Liver (tissue), 3 donors: ENCODE measurements around the gene PCDHB15.
"Not testable (repeated sequence)": the region's sequence is repeated elsewhere in the genome, so short reads cannot be mapped to it uniquely, and the experiment has no call there.

Experiments used
- EGR1 ChIP-seq, 2 donors: IDR thresholded peaks; 2 replicates each; pipeline ENCODE4 v1.6.1; 2016 to 2018; ENCODE audit warnings: antibody characterized with exemption in 2 of 2, low read depth in 2 of 2
- FOXA1 ChIP-seq: IDR thresholded peaks from 2 replicates; pipeline ENCODE4 v1.6.1; 2016; ENCODE audit warnings: antibody characterized with exemption
- GABPA ChIP-seq, 2 donors: IDR thresholded peaks in 1 of 2; conservative IDR thresholded peaks in 1 of 2; 2 replicates each; pipeline ENCODE4 v1.6.1; 2016; ENCODE audit warnings: antibody characterized with exemption in 2 of 2, mild to moderate bottlenecking in 1 of 2, moderate library complexity in 1 of 2
- HNF4G ChIP-seq: IDR thresholded peaks from 2 replicates; pipeline ENCODE4 v1.6.1; 2016; ENCODE audit warnings: antibody characterized with exemption
- RAD21 ChIP-seq, 2 donors: IDR thresholded peaks; 2 replicates each; pipeline ENCODE4 v1.6.1; 2016; ENCODE audit warnings: antibody characterized with exemption in 2 of 2, mild to moderate bottlenecking in 2 of 2
- SP1 ChIP-seq: IDR thresholded peaks from 2 replicates; pipeline ENCODE4 v1.6.1; 2018; ENCODE audit warnings: antibody characterized with exemption, mild to moderate bottlenecking
- YY1 ChIP-seq: IDR thresholded peaks from 2 replicates; pipeline ENCODE4 v1.6.1; 2016; ENCODE audit warnings: antibody characterized with exemption, mild to moderate bottlenecking
- TF ChIP-seq, protein P1 (sequence below): fragments of 150-350 bp; IDR thresholded peaks from 2 replicates; pipeline ENCODE4 v1.5.1; 2017; ENCODE audit warnings: improper control_type of control experiment, low read depth, low read length; ENCODE audit not compliant: missing input control
- TF ChIP-seq, protein P2 (sequence below): IDR thresholded peaks from 2 replicates; pipeline ENCODE4 v1.6.1; 2016; ENCODE audit warnings: antibody characterized with exemption
- TF ChIP-seq, protein P3 (sequence below): IDR thresholded peaks from 2 replicates; pipeline ENCODE4 v1.6.1; 2016; ENCODE audit warnings: antibody characterized with exemption
- TF ChIP-seq, protein P4 (sequence below): IDR thresholded peaks from 2 replicates; pipeline ENCODE4 v1.6.1; 2016; ENCODE audit warnings: antibody characterized with exemption, mild to moderate bottlenecking
- donor health status: healthy.
- donor health status: healthy.

DNA sequence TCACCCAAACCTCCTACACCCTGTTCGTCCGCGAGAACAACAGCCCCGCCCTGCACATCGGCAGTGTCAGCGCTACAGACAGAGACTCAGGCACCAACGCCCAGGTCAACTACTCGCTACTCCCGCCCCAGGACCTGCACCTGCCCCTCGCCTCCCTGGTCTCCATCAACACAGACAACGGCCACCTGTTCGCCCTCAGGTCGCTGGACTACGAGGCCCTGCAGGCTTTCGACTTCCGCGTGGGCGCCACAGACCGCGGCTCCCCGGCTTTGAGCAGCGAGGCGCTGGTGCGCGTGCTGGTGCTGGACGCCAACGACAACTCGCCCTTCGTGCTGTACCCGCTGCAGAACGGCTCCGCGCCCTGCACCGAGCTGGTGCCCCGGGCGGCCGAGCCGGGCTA, 44.1 kb upstream of the PCDHB15 start:
- TF ChIP-seq, protein P1, sequence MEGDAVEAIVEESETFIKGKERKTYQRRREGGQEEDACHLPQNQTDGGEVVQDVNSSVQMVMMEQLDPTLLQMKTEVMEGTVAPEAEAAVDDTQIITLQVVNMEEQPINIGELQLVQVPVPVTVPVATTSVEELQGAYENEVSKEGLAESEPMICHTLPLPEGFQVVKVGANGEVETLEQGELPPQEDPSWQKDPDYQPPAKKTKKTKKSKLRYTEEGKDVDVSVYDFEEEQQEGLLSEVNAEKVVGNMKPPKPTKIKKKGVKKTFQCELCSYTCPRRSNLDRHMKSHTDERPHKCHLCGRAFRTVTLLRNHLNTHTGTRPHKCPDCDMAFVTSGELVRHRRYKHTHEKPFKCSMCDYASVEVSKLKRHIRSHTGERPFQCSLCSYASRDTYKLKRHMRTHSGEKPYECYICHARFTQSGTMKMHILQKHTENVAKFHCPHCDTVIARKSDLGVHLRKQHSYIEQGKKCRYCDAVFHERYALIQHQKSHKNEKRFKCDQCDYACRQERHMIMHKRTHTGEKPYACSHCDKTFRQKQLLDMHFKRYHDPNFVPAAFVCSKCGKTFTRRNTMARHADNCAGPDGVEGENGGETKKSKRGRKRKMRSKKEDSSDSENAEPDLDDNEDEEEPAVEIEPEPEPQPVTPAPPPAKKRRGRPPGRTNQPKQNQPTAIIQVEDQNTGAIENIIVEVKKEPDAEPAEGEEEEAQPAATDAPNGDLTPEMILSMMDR = not testable (repeated sequence)
- TF ChIP-seq RAD21 (IDR thresholded peaks at IDR 0.05); YY1; FOXA1; HNF4G; EGR1 (IDR thresholded peaks at IDR 0.05; ENCODE audit: low read depth in 2 of 2); SP1; GABPA (IDR thresholded peaks at IDR 0.05 in 1 of 2, conservative IDR thresholded peaks at IDR 0.05 in 1 of 2): not testable (repeated sequence)
- TF ChIP-seq, protein P2, sequence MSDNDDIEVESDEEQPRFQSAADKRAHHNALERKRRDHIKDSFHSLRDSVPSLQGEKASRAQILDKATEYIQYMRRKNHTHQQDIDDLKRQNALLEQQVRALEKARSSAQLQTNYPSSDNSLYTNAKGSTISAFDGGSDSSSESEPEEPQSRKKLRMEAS = not testable (repeated sequence)
- TF ChIP-seq, protein P3, sequence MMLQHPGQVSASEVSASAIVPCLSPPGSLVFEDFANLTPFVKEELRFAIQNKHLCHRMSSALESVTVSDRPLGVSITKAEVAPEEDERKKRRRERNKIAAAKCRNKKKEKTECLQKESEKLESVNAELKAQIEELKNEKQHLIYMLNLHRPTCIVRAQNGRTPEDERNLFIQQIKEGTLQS = not testable (repeated sequence)
- TF ChIP-seq, protein P4, sequence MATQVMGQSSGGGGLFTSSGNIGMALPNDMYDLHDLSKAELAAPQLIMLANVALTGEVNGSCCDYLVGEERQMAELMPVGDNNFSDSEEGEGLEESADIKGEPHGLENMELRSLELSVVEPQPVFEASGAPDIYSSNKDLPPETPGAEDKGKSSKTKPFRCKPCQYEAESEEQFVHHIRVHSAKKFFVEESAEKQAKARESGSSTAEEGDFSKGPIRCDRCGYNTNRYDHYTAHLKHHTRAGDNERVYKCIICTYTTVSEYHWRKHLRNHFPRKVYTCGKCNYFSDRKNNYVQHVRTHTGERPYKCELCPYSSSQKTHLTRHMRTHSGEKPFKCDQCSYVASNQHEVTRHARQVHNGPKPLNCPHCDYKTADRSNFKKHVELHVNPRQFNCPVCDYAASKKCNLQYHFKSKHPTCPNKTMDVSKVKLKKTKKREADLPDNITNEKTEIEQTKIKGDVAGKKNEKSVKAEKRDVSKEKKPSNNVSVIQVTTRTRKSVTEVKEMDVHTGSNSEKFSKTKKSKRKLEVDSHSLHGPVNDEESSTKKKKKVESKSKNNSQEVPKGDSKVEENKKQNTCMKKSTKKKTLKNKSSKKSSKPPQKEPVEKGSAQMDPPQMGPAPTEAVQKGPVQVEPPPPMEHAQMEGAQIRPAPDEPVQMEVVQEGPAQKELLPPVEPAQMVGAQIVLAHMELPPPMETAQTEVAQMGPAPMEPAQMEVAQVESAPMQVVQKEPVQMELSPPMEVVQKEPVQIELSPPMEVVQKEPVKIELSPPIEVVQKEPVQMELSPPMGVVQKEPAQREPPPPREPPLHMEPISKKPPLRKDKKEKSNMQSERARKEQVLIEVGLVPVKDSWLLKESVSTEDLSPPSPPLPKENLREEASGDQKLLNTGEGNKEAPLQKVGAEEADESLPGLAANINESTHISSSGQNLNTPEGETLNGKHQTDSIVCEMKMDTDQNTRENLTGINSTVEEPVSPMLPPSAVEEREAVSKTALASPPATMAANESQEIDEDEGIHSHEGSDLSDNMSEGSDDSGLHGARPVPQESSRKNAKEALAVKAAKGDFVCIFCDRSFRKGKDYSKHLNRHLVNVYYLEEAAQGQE = not testable (repeated sequence)
